IPS-18a (cell line): Measurements from ENCODE around the gene CALML6.

Experiments
- H3K27ac ChIP-seq: one replicate; pipeline ENCODE4 v1.5.1; 2013; ENCODE audit warnings: low read length
- H3K27me3 ChIP-seq: one replicate; pipeline ENCODE4 v1.6.1; 2013; ENCODE audit warnings: mild to moderate bottlenecking, low read length; ENCODE audit not compliant: control insufficient read depth, insufficient read depth
- H3K36me3 ChIP-seq: one replicate; pipeline ENCODE4 v1.6.1; 2013; ENCODE audit warnings: low read depth, low read length; ENCODE audit not compliant: control insufficient read depth
- H3K4me1 ChIP-seq: one replicate; pipeline ENCODE4 v1.6.1; 2013; ENCODE audit warnings: low read depth, low read length; ENCODE audit not compliant: control insufficient read depth
- H3K4me3 ChIP-seq: one replicate; pipeline ENCODE4 v1.5.1; 2013; ENCODE audit warnings: low read length
- H3K9ac ChIP-seq: one replicate; pipeline ENCODE4 v1.6.1; 2013; ENCODE audit warnings: mild to moderate bottlenecking, low read length, moderate library complexity
- H3K9me3 ChIP-seq: one replicate; pipeline ENCODE4 v1.6.1; 2013; ENCODE audit warnings: low read depth, low read length; ENCODE audit not compliant: control insufficient read depth

The CALML6 gene

DNA sequence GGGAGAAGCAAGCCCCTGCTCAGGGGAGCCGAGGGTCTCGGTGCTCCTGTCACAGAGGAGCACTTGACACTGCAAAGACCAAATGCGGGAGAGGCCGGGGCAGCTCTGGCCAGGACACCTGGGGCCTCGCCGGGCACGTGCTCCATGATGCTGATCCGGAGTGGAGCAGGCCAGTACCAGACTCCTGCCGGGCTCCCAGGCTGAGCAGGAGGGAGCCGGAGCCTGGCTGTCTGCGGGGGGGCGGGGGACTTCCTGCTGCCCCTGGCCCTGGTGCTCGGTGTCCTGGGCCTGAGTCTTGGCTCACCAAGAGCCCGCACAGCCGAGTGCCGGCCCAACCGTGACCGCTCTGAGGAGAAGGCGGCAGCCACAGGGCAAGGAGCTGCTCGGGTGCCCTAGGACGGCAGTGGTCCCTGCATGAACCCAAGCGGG is 42.5 kb downstream of the CALML6 start:
- Histone ChIP-seq H3K27me3 (peaks cover 9% of the 10 kb centered on the region), H3K9me3 (no peaks in the 10 kb centered on the region), H3K4me1 (peaks cover 15% of the 10 kb centered on the region), H3K27ac (no peak overlapping the region), H3K36me3 (no peaks in the 10 kb centered on the region), H3K4me3 (no peak overlapping the region), H3K9ac (no peak overlapping the region)

DNA sequence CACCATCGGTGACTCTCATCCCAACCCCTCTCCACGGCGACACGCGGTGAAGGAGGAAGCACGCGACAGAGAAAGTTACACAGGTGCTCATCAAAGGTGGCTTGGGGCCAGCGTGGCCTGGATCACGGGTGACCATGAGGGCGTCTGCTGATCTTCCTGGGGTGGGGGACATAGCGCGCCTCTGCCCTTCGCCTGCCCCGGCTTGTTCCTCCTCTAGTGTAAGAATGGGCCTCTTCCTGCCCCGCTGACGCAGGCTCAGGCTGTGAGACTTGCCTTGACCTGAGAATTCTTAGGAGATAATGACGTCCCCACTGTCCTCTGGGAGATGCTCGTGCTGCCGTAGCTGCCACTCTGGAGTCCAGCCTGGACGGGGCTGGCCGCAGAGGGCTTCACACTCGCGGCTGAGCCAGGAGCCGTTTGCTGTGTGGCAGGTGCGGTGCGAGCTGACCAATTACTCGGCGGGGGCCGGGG is 43.0 kb downstream of the CALML6 start:
- Histone ChIP-seq H3K36me3 (no peaks in the 10 kb centered on the region), H3K9me3 (no peaks in the 10 kb centered on the region), H3K9ac (no peak overlapping the region), H3K4me3 (no peak overlapping the region), H3K27me3 (peaks cover 9% of the 10 kb centered on the region), H3K27ac (no peak overlapping the region), H3K4me1 (peaks cover 15% of the 10 kb centered on the region)

DNA sequence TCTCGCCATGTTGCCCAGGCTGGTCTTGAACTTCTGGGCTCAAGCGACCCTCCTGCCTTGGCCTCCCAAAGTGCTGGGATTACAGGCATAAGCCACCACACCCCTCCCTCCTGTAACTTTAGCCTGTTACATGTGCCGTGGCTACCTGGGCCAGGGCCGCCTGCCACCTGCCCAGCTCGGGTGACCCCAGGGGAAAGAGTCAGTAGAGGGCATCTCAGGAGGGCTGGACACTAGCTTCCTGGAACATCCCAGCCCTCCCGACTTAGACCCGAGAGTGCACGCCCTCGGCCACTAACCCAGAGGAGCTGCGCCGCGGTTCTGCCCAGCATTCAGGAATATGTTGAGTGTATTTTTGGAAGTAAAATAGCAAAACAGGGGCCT is 44.4 kb downstream of the CALML6 start:
- H3K9ac ChIP-seq, result no peak overlapping the region

DNA sequence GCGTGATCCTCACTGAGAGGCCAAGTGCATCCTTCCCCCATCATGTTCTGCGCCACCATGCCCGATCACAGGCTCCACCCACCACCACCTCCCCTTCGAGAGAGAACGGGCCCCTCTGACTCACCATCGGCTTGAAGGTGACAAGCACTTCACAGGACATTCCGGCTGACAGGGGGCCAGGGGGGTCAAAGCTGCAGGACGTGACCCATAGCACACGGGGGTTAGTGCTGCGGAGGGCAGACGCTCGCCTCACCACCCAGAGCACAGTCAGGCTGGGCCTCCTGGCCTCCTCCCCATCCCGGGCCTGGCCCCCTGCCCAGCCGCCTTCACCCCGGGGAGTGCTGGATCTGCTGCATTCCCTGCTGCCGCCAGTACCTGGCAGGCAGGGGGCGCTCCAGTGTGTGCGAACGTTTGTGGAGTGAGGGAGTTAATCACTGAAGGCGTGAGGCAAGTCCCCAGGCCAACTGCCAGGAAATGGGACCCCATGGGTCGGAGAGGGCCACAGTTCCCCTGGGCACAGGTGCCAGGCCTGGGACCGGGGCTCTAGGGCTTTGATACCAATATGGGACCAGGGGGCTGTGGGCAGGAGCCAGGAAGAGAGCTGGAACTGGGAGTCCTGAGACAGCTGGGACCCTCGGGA is 44.9 kb downstream of the CALML6 start:
- H3K4me3 ChIP-seq, result no peak overlapping the region
- no peaks in the 10 kb centered on the region for H3K36me3 ChIP-seq
- H3K4me1 ChIP-seq, result peaks cover 15% of the 10 kb centered on the region
- no peak overlapping the region for H3K9ac ChIP-seq
- no peak overlapping the region for H3K27ac ChIP-seq
- H3K9me3 ChIP-seq, result no peaks in the 10 kb centered on the region
- H3K27me3 ChIP-seq, result peaks cover 9% of the 10 kb centered on the region

More for the DNA sequence above, 44.4 kb downstream of the CALML6 start:
- H3K9me3 ChIP-seq, result no peaks in the 10 kb centered on the region
- H3K4me3 ChIP-seq, result no peak overlapping the region
- H3K27ac ChIP-seq, result no peak overlapping the region
- peaks cover 15% of the 10 kb centered on the region for H3K4me1 ChIP-seq
- H3K36me3 ChIP-seq, result no peaks in the 10 kb centered on the region
- H3K27me3 ChIP-seq, result peaks cover 9% of the 10 kb centered on the region

DNA sequence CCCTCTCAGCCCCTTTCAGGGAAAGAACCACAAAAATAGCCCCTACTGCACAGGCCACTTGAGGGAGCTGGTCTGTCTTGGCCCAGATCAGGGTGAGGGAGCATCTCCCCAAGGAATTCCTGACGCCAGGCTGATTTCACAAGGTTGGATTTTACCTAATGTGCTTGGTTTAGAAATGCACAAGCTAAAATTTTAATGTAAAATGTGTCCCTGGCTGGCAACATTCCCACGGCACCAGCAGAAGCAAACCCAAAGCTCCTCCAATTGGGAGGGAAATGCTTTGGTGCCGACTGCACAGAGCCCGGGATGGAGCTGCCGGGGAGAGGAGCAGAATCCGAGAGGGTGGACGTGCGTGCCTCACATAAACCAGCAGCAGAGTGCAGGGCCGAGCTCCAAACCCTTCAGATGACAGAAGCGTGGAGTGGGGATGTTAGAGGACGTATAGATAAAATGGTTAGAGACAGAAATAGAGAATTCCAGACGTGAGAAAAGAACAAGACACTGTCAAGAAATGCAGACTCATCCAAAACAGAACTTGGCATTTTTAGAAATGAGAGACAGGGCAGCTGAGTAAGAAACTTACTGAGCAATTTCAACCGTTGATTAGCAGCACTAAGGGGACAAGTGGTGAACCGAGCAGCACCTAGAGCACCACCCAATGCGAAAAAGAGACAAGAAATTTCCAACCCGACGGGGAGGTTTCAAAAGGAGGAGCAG is 45.6 kb downstream of the CALML6 start:
- Histone ChIP-seq H3K27ac (no peak overlapping the region), H3K9me3 (no peaks in the 10 kb centered on the region), H3K9ac (no peak overlapping the region), H3K36me3 (no peaks in the 10 kb centered on the region), H3K27me3 (peaks cover 9% of the 10 kb centered on the region), H3K4me3 (no peak overlapping the region), H3K4me1 (peaks cover 15% of the 10 kb centered on the region)

DNA sequence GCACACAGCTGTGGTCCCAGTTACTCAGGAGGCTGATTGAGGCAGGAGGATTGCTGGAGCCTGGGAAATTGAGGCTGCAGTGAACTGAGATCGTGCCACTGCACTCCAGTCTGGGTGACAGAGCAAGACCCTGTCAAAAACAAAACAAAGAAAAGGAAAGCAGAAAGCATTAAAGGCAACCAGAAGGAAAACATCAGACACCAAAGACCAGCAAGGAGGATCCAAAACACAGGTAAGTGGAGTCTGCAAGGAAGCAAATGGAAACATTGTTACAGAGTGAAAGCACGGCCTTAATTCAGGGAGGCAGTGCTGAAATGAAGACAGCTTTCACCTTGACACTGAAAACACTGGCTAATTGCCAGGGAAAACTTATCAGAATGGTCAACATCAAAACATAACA is 47.7 kb downstream of the CALML6 start:
- Histone ChIP-seq H3K4me3 (no peak overlapping the region), H3K27ac (no peak overlapping the region), H3K9ac (no peak overlapping the region), H3K4me1 (peaks cover 15% of the 10 kb centered on the region), H3K27me3 (peaks cover 9% of the 10 kb centered on the region), H3K36me3 (no peaks in the 10 kb centered on the region), H3K9me3 (no peaks in the 10 kb centered on the region)

DNA sequence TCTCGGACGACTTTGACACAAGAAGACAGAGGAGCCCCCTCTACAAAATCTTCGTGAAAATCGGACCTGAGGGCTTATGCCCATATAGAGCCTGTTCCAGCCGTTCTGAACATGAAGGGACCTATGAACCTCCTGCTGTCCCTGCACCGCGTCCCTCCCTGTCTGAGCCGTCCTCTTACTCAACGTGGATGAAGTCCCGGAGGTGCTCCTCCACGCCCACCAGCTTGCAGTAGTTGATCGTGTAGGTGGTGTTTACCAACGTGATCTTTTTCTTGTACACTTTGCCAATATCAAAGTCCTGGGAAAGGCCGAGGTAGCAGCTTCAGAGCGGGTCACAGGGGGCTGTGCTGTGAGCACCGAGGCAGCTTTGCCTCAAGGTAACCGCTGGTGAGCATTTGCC is 48.5 kb downstream of the CALML6 start:
- Histone ChIP-seq H3K27me3 (peaks cover 9% of the 10 kb centered on the region), H3K9ac (no peak overlapping the region), H3K4me1 (peaks cover 15% of the 10 kb centered on the region), H3K36me3 (no peaks in the 10 kb centered on the region), H3K4me3 (no peak overlapping the region), H3K27ac (no peak overlapping the region), H3K9me3 (no peaks in the 10 kb centered on the region)

DNA sequence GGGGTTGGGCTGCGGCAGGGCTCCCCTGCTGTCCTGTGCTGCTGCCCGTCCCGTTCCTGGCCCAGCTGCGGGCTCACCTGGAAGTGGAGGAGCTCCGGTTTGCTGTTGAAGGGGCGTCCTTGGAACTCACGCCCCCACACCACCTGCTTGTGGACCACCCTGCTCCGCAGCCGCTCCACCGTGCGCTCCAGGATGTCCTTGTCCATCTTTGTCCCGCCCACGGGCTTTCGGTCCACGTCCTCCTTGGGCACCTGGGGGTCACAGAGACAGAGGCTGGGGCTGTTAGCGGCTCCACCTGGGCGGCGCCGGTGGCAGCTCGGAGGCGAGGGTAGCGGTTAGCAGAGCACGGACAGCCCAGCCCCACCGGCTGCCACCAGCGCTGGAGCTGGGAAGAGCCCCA is 49.8 kb downstream of the CALML6 start:
- H3K27ac ChIP-seq, result no peak overlapping the region
- no peaks in the 10 kb centered on the region for H3K9me3 ChIP-seq
- H3K36me3 ChIP-seq, result no peaks in the 10 kb centered on the region
- peaks cover 15% of the 10 kb centered on the region for H3K4me1 ChIP-seq
- no peak overlapping the region for H3K4me3 ChIP-seq
- no peak overlapping the region for H3K9ac ChIP-seq
- peaks cover 9% of the 10 kb centered on the region for H3K27me3 ChIP-seq

DNA sequence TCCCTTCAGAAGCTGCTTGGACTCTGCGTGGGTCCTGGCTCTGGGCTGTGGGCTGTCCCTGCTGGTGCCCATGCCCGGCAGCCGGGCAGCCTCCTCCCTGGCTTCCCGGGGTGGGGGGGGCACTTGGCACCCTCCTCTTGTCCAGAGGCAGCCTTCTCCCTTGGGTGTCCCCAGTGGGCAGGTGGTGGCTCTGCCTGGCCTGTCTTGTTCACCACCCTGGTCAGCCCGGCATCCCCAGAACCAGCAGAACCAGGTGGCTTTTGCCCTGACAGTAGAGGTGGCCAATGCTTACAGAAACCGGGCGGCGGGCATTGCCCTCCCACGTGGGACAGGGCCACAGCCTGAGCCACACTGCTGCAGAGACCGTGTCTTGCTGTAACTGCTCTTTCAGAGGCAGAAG is 50.5 kb downstream of the CALML6 start:
- Histone ChIP-seq H3K4me1 (peaks cover 10% of the 10 kb centered on the region), H3K27me3 (peaks cover 9% of the 10 kb centered on the region), H3K36me3 (no peaks in the 10 kb centered on the region), H3K4me3 (no peak overlapping the region), H3K9ac (no peak overlapping the region), H3K9me3 (no peaks in the 10 kb centered on the region), H3K27ac (no peak overlapping the region)

DNA sequence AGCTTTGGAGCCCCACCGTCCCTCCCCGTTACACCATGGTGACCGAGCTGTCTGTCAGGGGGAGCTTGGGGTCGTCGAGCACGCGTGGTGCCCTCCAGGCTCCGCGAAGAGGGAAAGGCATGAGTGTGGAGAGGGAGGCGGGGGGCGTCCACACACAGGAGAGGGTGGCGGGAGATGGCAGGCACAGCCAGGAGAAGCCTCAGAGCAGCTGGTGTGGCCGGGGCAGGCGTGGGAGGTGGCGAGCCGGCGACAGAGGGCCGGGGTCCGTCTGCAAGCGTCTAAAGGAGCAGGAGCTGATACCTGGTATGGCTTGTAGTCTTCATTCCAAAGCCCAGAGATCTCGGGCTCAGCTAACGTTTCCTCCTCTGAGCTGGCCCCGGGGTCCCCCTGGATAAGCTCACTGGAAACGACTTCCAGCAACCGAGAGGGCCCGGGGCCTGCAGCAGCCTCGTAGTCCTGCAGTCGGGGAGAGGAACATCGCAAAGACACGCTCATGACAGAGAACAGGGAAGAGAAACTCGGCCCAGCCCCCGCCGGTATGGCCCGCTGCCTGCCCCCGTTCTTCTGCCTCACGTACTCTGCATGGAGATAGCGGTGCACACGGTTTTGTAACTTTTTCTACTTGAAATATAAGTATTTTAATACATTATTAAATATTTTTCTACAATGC is 51.1 kb downstream of the CALML6 start:
- H3K27me3 ChIP-seq, result peaks cover 7% of the 10 kb centered on the region

More for the DNA sequence above, 51.1 kb downstream of the CALML6 start:
- Histone ChIP-seq H3K36me3 (no peaks in the 10 kb centered on the region), H3K9me3 (no peaks in the 10 kb centered on the region), H3K27ac (no peak overlapping the region), H3K9ac (no peak overlapping the region), H3K4me3 (no peak overlapping the region), H3K4me1 (peaks cover 4% of the 10 kb centered on the region)
